K562 (cell line): ENCODE data around the gene KCNK7. TPM values are rescaled to one million over a fixed set of nuclear protein-coding genes. Genes with fewer than 3 reads are reported as not detected.

Source experiments
- ATAC-seq: fragments of 200-7000 bp; cut with Tn5 transposase; 3 replicates; pipeline ENCODE4 v1.9.1; 2020; ENCODE audit warnings: moderate library complexity
- BruUV-seq: library from RNA; stranded (reverse); fragments of 400-500 nt; replicated peaks from 2 replicates; lab custom pipeline; 2021; lab: Mats Ljungman, UMichigan
- CTCF ChIA-PET: fragments of 300-600 bp; formaldehyde crosslinking; extraction: SDS; loops from one replicate; lab custom pipeline; 2021; ENCODE audit warnings: low intra/inter-chr PET ratio; lab: Yijun Ruan, JAX
- POLR2A ChIA-PET: fragments of 300-600, 350-650 bp; sonication (Branson Sonifier 250); formaldehyde crosslinking; extraction: SDS; loops from one replicate; lab custom pipeline; 2021; ENCODE audit warnings: antibody characterized with exemption, inconsistent platforms; lab: Yijun Ruan, JAX
- DNase-seq, 4 experiments: peaks; one replicate each; pipeline versions ENCODE4 v3.0.0 to v3.0.0-alpha.2; 2011 to 2018; ENCODE audit warnings: low spot score in 3 of 4, mixed read lengths in 3 of 4; ENCODE audit errors: extremely low read depth in 1 of 4
- FAIRE-seq: peaks from 2 replicates; lab custom pipeline; 2011; peaks lifted over from hg19 to GRCh38; lab: Jason Lieb, UNC
- H2AFZ ChIP-seq: 2 replicates; pipeline ENCODE4 v1.6.0; 2011; ENCODE audit warnings: low read depth, low read length, control low read depth, inconsistent platforms
- H3K27ac ChIP-seq: fragments of 200-600 bp; 3 replicates; pipeline ENCODE4 v1.8.0; 2011; ENCODE audit warnings: low read depth, mild to moderate bottlenecking, control low read depth, inconsistent platforms, low read length, moderate library complexity, mixed read lengths; ENCODE audit errors: extremely low read depth
- H3K27me3 ChIP-seq, 2 experiments: fragments of 300-600 bp in 1 of 2; 2 replicates in 1 of 2; 3 replicates in 1 of 2; pipeline versions ENCODE4 v1.6.0 to v1.8.0; 2011; ENCODE audit warnings: inconsistent platforms in 2 of 2, low read length in 2 of 2, mild to moderate bottlenecking in 1 of 2, mixed read lengths in 1 of 2, moderate library complexity in 1 of 2; ENCODE audit not compliant: control insufficient read depth in 2 of 2, insufficient read depth in 2 of 2
- H3K36me3 ChIP-seq: fragments of 300-600 bp; 3 replicates; pipeline ENCODE4 v1.8.0; 2011; ENCODE audit warnings: mild to moderate bottlenecking, low read length, inconsistent platforms; ENCODE audit not compliant: control insufficient read depth, insufficient read depth
- H3K4me1 ChIP-seq, 2 experiments: fragments of 200-600 bp in 1 of 2; replicated peaks in 1 of 2; 2 replicates in 1 of 2; 3 replicates in 1 of 2; pipeline versions ENCODE4 v1.5.1 to v1.8.0; 2011; ENCODE audit warnings: inconsistent platforms in 2 of 2, low read length in 2 of 2, mild to moderate bottlenecking in 1 of 2, mixed read lengths in 1 of 2, moderate library complexity in 1 of 2; ENCODE audit not compliant: control insufficient read depth in 2 of 2, insufficient read depth in 2 of 2
- H3K4me2 ChIP-seq: 2 replicates; pipeline ENCODE4 v1.6.1; 2011; ENCODE audit warnings: low read length, control low read depth, inconsistent platforms, mixed read lengths; ENCODE audit not compliant: insufficient read depth
- H3K4me3 ChIP-seq: fragments of 200-600 bp; sonication (generic), shearing (Covaris generic); 2 replicates; pipeline ENCODE4 v1.5.1; 2016; ENCODE audit warnings: control low read depth, inconsistent platforms
- H3K79me2 ChIP-seq: fragments of 200-600 bp; 3 replicates; pipeline ENCODE4 v1.8.0; 2011; ENCODE audit warnings: low read length, inconsistent platforms; ENCODE audit not compliant: control insufficient read depth, insufficient read depth
- H3K9ac ChIP-seq, 2 experiments: 2 replicates each; pipeline versions ENCODE4 v1.6.0 to v1.6.1; 2011; ENCODE audit warnings: low read depth in 2 of 2, low read length in 2 of 2, control low read depth in 1 of 2, inconsistent platforms in 1 of 2, mild to moderate bottlenecking in 1 of 2, mixed read lengths in 1 of 2; ENCODE audit not compliant: insufficient read depth in 1 of 2
- H3K9me1 ChIP-seq: one replicate; pipeline ENCODE4 v1.6.0; 2011; ENCODE audit warnings: inconsistent platforms, mild to moderate bottlenecking, low read length, moderate library complexity; ENCODE audit not compliant: control insufficient read depth, insufficient read depth
- H3K9me3 ChIP-seq: replicated peaks from 2 replicates; pipeline ENCODE4 v1.5.1; 2011; ENCODE audit warnings: low read depth, low read length, inconsistent platforms; ENCODE audit not compliant: control insufficient read depth, insufficient read depth
- H4K20me1 ChIP-seq: replicated peaks from 2 replicates; pipeline ENCODE4 v1.6.1; 2011; ENCODE audit warnings: low read length, inconsistent platforms, mixed read lengths; ENCODE audit not compliant: control insufficient read depth, insufficient read depth
- FOXK1 ChIP-seq: sonication (generic); formaldehyde crosslinking; IDR thresholded peaks from 2 replicates; pipeline ENCODE4 v1.8.0; 2022; ENCODE audit warnings: missing genetic modification reagents, mild to moderate bottlenecking, borderline replicate concordance
- POLR2G ChIP-seq: fragments of 200-400 bp; formaldehyde crosslinking; IDR thresholded peaks from 2 replicates; pipeline ENCODE4 v1.6.1; 2017; ENCODE audit warnings: low read depth, mild to moderate bottlenecking, antibody characterized with exemption, low read length, moderate library complexity
- TCF7 ChIP-seq: sonication (generic); IDR thresholded peaks from 2 replicates; pipeline ENCODE4 v1.6.1; 2016; ENCODE audit warnings: antibody characterized with exemption, borderline replicate concordance
- ZBTB12 ChIP-seq: fragments of 250-450 bp; sonication (Bioruptor Pico); IDR thresholded peaks from 2 replicates; pipeline ENCODE4 v1.4.0; 2020
- WGBS: fragments of 100-300 bp; shearing (Covaris generic); methylation state at CpG from one replicate; pipeline ENCODE4 v1.1.6; 2016; ENCODE audit warnings: low coverage, mixed read lengths; ENCODE audit not compliant: insufficient coverage; ENCODE audit errors: missing lambda C conversion rate; 5-methylcytosine and 5-hydroxymethylcytosine counted together
- in situ Hi-C: fragments of 300-500 bp; cut with MboI; formaldehyde crosslinking; loops from 4 replicates; pipeline ENCODE4 v1.15.0; 2018; ENCODE audit warnings: inconsistent platforms, mixed read lengths
- intact Hi-C: fragments of 100-400 bp; cut with micrococcal nuclease; formaldehyde crosslinking; loops from 2 replicates; pipeline ENCODE4 v1.14.2; 2022
- polyA plus RNA-seq, 8 experiments: library from polyadenylated mRNA; depleted of rRNA in 4 of 8; stranded (reverse) in 5 of 8; unstranded in 3 of 8; fragments of >200 nt; fragmentation: Nextera tagmentation in 2 of 8; fragmentation: Illumina TruSeq in 1 of 8; extraction: Ambion mirVana in 2 of 8; extraction: Trizol in 1 of 8; gene quantifications; 2 replicates each; pipeline versions ENCODE4 v1.2.1 to v1.2.3, GENCODE V29; 2011 to 2014; ENCODE audit warnings: inconsistent platforms in 1 of 8, missing spikeins in 1 of 8
- total RNA-seq, 7 experiments: library from RNA; depleted of rRNA in 6 of 7; stranded (reverse); fragments of >200 nt in 6 of 7; fragmentation: Illumina TruSeq in 2 of 7; extraction: Trizol in 2 of 7; gene quantifications; 2 replicates each; pipeline versions ENCODE4 v1.2.1 to v1.2.3, GENCODE V29; 2011 to 2021; ENCODE audit warnings: low replicate concordance in 1 of 7
- TF ChIP-seq, protein P1 (sequence below): conservative IDR thresholded peaks from 2 replicates; pipeline ENCODE4 v1.6.1; 2011; ENCODE audit warnings: low read depth, mild to moderate bottlenecking, low read length; ENCODE audit not compliant: control insufficient read depth

KCNK7 gene
- total and polyA plus RNA-seq, 9 of the 15 experiments (the other 6 are each of a cell fraction or from before 2014, with no cell fraction given), result 0.07 to 0.40 TPM; not detected in 7

- H3K4me3 ChIP-seq, result peak overlapping the region; percentile 94
- DNase-seq (no peak), FAIRE-seq (no peak), ATAC-seq (no peak)
- CTCF ChIA-PET, result no interaction called here
- peaks cover 60% of the 10 kb centered on the region; the same call in 2 of the 3 replicates for H3K36me3 ChIP-seq
- H3K9me1 ChIP-seq, result no peaks in the 10 kb centered on the region
- no peaks in the 10 kb centered on the region; the same call in 1 of the 2 replicates for H4K20me1 ChIP-seq
- H3K27ac ChIP-seq, result no peak overlapping the region; the same call in 2 of the 3 replicates
- WGBS, result 91% methylated on average over 17 of the region's 17 CpGs
- in situ Hi-C loops, result no loop called here
- no peak overlapping the region for H2AFZ ChIP-seq
- intact Hi-C loops, result no loop called here
- H3K4me2 ChIP-seq, result peak overlapping the region; percentile 90
- H3K27me3 ChIP-seq, result no peaks in the 10 kb centered on the region
- POLR2A ChIA-PET, result interaction anchor here (0.6 to 1.0 kb wide), 3 partner anchors 10 to 381 kb away, joined by 3 to 5 read pairs (median 3); no protein-coding TSS in a partner anchor
- peak overlapping the region; percentile 85 to 97; a peak in 3 of 4 replicates for H3K9ac ChIP-seq
- peaks cover 17 to 63% of the 10 kb centered on the region in 2 experiments for H3K4me1 ChIP-seq
- BruUV-seq, result TSS peak; percentile 49
- TF ChIP-seq POLR2G, result peak; percentile 16; the same call in 1 of the 2 replicates
- no peak for TF ChIP-seq FOXK1
- TF ChIP-seq, protein P1, sequence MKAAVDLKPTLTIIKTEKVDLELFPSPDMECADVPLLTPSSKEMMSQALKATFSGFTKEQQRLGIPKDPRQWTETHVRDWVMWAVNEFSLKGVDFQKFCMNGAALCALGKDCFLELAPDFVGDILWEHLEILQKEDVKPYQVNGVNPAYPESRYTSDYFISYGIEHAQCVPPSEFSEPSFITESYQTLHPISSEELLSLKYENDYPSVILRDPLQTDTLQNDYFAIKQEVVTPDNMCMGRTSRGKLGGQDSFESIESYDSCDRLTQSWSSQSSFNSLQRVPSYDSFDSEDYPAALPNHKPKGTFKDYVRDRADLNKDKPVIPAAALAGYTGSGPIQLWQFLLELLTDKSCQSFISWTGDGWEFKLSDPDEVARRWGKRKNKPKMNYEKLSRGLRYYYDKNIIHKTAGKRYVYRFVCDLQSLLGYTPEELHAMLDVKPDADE, result no peak
- no peak for TF ChIP-seq TCF7
- no peak for TF ChIP-seq ZBTB12 (CRISPR knock-in tag)
- TF ChIP-seq, all 486 proteins: peak for 1
- Histone ChIP-seq H3K79me2 (peaks cover 52% of the 10 kb centered on the region), H3K9me3 (no peaks in the 10 kb centered on the region)
These were observed 21.7 kb upstream of the KCNK7 start for GRCh38 chr11:65617136-65617850.
